ENCODE results near the gene SAP25. TPM values are rescaled to one million over a fixed set of nuclear protein-coding genes. Genes with fewer than 3 reads are reported as not detected.
"Not testable (repeated sequence)": the region's sequence is repeated elsewhere in the genome, so short reads cannot be mapped to it uniquely, and the experiment has no call there.

The SAP25 gene
- total RNA-seq, 1 donor, result 2.2 TPM

GRCh38 chr7:100563100-100563564 is 10.6 kb downstream of the SAP25 start:
- DNase-seq (ENCODE audit: low read depth in 2 of 3, low spot score in 2 of 3), result no peak

GRCh38 chr7:100562195-100563099 is 11.3 kb downstream of the SAP25 start:
- DNase-seq (ENCODE audit: low read depth in 2 of 3, low spot score in 2 of 3), result no peak

DNA sequence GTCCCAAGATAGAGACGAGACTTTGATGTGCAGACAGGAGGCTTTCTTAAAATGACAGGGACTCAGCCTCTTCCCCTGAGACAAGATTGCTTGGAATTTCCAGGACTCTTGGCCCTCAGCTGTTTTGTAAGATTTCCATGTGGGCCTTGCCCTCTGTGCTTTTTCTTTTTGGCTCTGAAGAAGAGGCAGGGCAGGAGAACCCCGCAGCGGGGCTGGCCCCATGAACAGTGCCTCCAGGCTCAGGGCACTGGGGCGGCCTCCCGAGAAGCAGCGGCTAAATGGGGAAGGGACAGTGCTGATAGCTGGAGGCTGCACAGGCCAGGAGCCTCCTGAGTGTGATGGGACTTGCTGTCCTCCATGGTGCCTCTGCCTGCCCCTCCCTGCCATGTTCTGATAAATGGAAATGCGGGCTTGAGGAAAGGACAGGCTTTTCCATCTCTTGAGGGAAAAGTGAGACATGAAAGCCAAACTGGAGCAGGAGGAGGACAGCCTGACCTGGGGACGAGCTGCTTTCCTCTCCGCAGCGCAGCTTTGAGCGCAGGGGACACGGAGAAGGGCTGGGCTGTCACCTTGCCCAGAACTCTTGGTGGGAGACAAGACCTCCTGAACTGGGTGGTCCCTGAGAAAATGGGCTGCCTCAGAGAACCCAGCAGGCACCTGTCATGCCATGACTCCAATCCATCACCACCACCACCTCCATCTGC is 12.1 kb downstream of the SAP25 start:
- no peak for DNase-seq (ENCODE audit: low read depth in 2 of 3, low spot score in 2 of 3)

DNA sequence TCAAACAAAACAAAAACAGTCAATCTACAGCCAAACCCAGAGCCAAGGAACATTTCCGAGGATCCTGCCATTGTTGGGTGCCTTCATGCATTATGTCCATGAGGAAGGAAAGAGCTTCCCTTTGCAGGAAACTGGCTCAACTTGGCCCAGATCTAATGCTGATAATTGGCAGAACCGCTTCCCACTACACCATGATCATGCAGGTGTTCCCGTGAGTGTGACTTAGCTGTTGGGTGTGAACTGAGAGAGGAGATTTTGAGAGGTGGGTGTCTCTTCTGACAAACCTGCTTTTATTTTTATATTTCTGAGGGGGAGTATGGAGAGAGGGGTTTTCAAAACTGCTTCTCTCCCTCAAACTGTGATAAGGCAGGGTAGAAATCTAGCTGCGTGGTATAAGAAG is 14.6 kb downstream of the SAP25 start:
- DNase-seq (ENCODE audit: low read depth in 2 of 3, low spot score in 2 of 3), result no peak

DNA sequence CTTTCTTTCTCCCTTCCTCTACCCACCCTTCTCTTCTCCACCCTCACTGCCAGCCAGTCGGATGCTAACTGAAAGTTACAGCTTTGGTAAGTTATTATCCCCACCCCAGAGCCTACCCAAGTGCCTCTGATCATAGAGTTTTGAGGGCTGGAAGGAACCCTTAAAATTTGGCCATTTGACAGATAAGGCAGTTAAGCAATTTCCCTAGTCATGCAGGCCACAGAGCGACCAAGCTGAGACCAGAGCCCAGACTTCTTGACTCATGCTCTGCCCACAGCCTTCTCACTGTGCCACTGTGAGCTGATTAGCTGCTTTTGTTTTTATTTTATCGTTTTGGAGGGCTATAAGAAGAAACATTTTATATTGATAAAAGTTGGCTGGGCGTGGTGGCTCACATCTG is 17.2 kb downstream of the SAP25 start:
- peak in 2 of 3 donors; percentile 41 to 72 for DNase-seq (ENCODE audit: low read depth in 2 of 3, low spot score in 2 of 3)

- no peak for DNase-seq (ENCODE audit: low read depth in 2 of 3, low spot score in 2 of 3)
Observed at GRCh38 chr7:100555701-100556100, 18.0 kb downstream of the SAP25 start.

DNA sequence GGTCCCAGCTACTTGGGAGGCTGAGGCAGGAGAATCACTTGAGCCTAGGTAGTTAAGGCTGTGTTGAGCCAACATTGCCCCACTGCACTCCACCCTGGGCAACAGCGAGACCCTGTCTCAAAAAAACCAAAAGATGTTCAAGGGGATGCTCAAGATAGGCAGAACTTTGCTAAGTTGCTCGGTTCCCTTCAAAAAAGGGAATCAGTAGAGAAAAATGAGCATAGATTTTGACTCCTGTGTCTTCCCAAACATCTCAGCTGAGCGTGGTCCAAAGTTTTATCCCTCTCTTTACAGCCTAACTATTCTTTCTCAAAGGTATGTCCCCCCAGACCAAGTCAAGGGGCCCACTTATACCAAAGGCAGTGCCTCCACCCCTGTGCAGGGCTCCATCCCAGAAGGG is 20.7 kb downstream of the SAP25 start:
- DNase-seq (ENCODE audit: low read depth in 2 of 3, low spot score in 2 of 3), result no peak

DNA sequence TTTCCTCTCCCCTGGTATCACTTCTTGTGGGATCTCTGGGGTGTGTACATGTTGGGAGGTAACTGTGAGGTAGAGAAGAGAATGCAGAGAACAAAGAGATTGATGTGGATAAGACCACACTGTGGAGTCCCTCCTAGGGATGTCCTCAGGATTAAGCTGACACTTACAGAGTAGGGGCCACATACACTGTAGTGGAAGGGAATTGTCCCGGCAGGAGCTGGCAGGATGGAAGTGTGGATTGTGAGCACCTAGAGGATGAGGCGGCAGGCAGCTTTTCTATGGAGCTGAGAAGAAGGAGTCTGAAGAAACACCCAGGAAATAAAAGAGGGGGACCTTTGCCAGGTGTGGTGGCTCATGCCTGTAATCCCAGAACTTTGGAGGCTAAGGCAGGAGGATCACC is 21.2 kb downstream of the SAP25 start:
- DNase-seq (ENCODE audit: low read depth in 2 of 3, low spot score in 2 of 3), result no peak

GRCh38 chr7:100548446-100548845 is 25.3 kb downstream of the SAP25 start:
- DNase-seq (ENCODE audit: low read depth in 2 of 3, low spot score in 2 of 3), result not testable (repeated sequence)

- no peak for DNase-seq (ENCODE audit: low read depth in 2 of 3, low spot score in 2 of 3)
Observed at GRCh38 chr7:100547872-100548271, 25.8 kb downstream of the SAP25 start.

- no peak for DNase-seq (ENCODE audit: low read depth in 2 of 3, low spot score in 2 of 3)
Observed at GRCh38 chr7:100546926-100547800, 26.5 kb downstream of the SAP25 start.

GRCh38 chr7:100546129-100546925 is 27.4 kb downstream of the SAP25 start:
- DNase-seq (ENCODE audit: low read depth in 2 of 3, low spot score in 2 of 3), result no peak

GRCh38 chr7:100545360-100546128 is 28.2 kb downstream of the SAP25 start:
- DNase-seq (ENCODE audit: low read depth in 2 of 3, low spot score in 2 of 3), result peak in 2 of 3 donors; percentile 66 to 73

GRCh38 chr7:100544967-100545359 is 28.7 kb downstream of the SAP25 start:
- no peak for DNase-seq (ENCODE audit: low read depth in 2 of 3, low spot score in 2 of 3)

DNA sequence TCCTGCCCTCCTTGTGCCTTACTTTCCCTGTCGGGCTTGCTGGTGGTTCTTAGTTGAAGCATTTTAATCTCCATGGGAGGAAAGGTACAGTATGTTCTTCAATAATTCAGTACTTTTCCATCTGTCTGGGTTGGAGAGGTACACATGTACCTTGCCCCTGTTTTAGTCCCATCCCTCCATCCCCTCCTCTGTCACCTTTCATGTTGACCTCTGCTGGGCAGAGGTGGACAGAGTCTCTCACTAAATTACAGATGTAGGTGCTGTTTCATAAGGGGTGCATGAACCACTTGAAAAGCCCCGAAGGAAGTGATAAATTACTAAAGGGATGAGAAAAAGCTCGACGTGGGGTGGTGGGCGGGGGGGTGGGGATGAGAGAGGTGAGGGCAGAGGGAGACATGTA is 29.3 kb downstream of the SAP25 start:
- no peak for DNase-seq (ENCODE audit: low read depth in 2 of 3, low spot score in 2 of 3)

GRCh38 chr7:100543586-100543985 is 30.1 kb downstream of the SAP25 start:
- DNase-seq (ENCODE audit: low read depth in 2 of 3, low spot score in 2 of 3), result no peak

DNA sequence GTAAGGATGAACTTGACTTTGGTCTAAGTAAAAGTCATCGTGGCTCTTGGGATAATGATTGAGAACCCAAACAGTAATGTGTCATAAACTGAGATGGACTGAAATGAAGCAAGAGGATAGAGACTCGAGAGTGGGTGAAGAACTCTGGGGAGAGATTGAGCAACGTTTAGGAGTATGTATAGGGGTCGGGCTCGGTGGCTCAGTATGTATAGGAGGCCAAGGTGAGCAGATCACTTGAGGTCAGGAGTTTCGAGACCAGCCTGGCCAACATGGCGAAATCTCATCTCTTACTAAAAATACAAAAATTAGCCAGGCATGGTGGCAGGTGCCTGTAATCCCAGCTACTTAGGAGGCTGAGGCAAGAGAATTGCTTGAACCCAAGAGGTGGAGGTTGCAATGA is 32.4 kb downstream of the SAP25 start:
- DNase-seq (ENCODE audit: low read depth in 2 of 3, low spot score in 2 of 3), result not testable (repeated sequence)

GRCh38 chr7:100540073-100540723 is 33.5 kb downstream of the SAP25 start:
- no peak for DNase-seq (ENCODE audit: low read depth in 2 of 3, low spot score in 2 of 3)

Data from hematopoietic multipotent progenitor cell (in vitro differentiated cells).